ENCODE results near the gene ANKRD53.

GRCh38 chr2:70959271-70959761 lies 19.1 kb upstream of the ANKRD53 start:
- no peak for TF ChIP-seq CTCF (IDR thresholded peaks at IDR 0.05)
- no peak for TF ChIP-seq ZFX (IDR thresholded peaks at IDR 0.05; ENCODE audit: borderline replicate concordance)
